Liver (tissue), 9 donors: ENCODE data around the gene PFN1. TPM values are rescaled to one million over a fixed set of nuclear protein-coding genes. Genes with fewer than 3 reads are reported as not detected.
"Not testable (repeated sequence)": the region's sequence is repeated elsewhere in the genome, so short reads cannot be mapped to it uniquely, and the experiment has no call there.

Experiments used
- DNase-seq: peaks from one replicate; pipeline ENCODE4 v3.0.0-alpha.2; 2017; ENCODE audit warnings: low spot score
- H3K27ac ChIP-seq, 2 donors: one replicate each; pipeline ENCODE4 v1.7.0; 2013; ENCODE audit warnings: inconsistent platforms in 2 of 2, low read length in 2 of 2, control low read depth in 1 of 2, low read depth in 1 of 2, mild to moderate bottlenecking in 1 of 2
- H3K27me3 ChIP-seq, 4 donors: one replicate each; pipeline versions ENCODE4 v1.6.1 to v1.7.0; 2013; ENCODE audit warnings: low read length in 3 of 4, inconsistent platforms in 1 of 4, mild to moderate bottlenecking in 1 of 4, moderate library complexity in 1 of 4; ENCODE audit not compliant: control insufficient read depth in 4 of 4, insufficient read depth in 4 of 4
- H3K36me3 ChIP-seq, 4 donors: one replicate each; pipeline versions ENCODE4 v1.6.1 to v1.7.0; 2013; ENCODE audit warnings: low read length in 3 of 4, mild to moderate bottlenecking in 3 of 4, low read depth in 1 of 4, moderate library complexity in 1 of 4; ENCODE audit not compliant: control insufficient read depth in 4 of 4, insufficient read depth in 3 of 4
- H3K4me1 ChIP-seq, 4 donors: one replicate each; pipeline versions ENCODE4 v1.6.1 to v1.7.0; 2013; ENCODE audit warnings: low read length in 3 of 4, mild to moderate bottlenecking in 3 of 4, moderate library complexity in 1 of 4; ENCODE audit not compliant: control insufficient read depth in 4 of 4, insufficient read depth in 4 of 4
- H3K4me3 ChIP-seq, 3 donors: one replicate each; pipeline versions ENCODE4 v1.6.1 to v1.7.0; 2013; ENCODE audit warnings: low read length in 3 of 3, control low read depth in 1 of 3, low read depth in 1 of 3, mild to moderate bottlenecking in 1 of 3
- H3K9ac ChIP-seq, 2 donors: one replicate each; pipeline ENCODE4 v1.7.0; 2013; ENCODE audit warnings: low read length in 2 of 2, mild to moderate bottlenecking in 2 of 2, moderate library complexity in 2 of 2, control low read depth in 1 of 2, low read depth in 1 of 2
- H3K9me3 ChIP-seq, 4 donors: one replicate each; pipeline versions ENCODE4 v1.6.1 to v1.7.0; 2013; ENCODE audit warnings: low read length in 3 of 4; ENCODE audit not compliant: control insufficient read depth in 4 of 4
- EGR1 ChIP-seq, 2 donors: IDR thresholded peaks; 2 replicates each; pipeline ENCODE4 v1.6.1; 2016 to 2018; ENCODE audit warnings: antibody characterized with exemption in 2 of 2, low read depth in 2 of 2
- FOXA1 ChIP-seq: IDR thresholded peaks from 2 replicates; pipeline ENCODE4 v1.6.1; 2016; ENCODE audit warnings: antibody characterized with exemption
- FOXA2 ChIP-seq: IDR thresholded peaks from 2 replicates; pipeline ENCODE4 v1.6.1; 2016; ENCODE audit warnings: antibody characterized with exemption
- GABPA ChIP-seq, 2 donors: IDR thresholded peaks in 1 of 2; conservative IDR thresholded peaks in 1 of 2; 2 replicates each; pipeline ENCODE4 v1.6.1; 2016; ENCODE audit warnings: antibody characterized with exemption in 2 of 2, mild to moderate bottlenecking in 1 of 2, moderate library complexity in 1 of 2
- HNF4A ChIP-seq, 2 donors: conservative IDR thresholded peaks; 2 replicates each; pipeline ENCODE4 v1.6.1; 2016; ENCODE audit warnings: antibody characterized with exemption in 2 of 2, mild to moderate bottlenecking in 2 of 2
- HNF4G ChIP-seq: IDR thresholded peaks from 2 replicates; pipeline ENCODE4 v1.6.1; 2016; ENCODE audit warnings: antibody characterized with exemption
- JUND ChIP-seq, 2 donors: IDR thresholded peaks; 2 replicates each; pipeline ENCODE4 v1.6.1; 2016; ENCODE audit warnings: antibody characterized with exemption in 2 of 2
- MAX ChIP-seq: IDR thresholded peaks from 2 replicates; pipeline ENCODE4 v1.6.1; 2016; ENCODE audit warnings: antibody characterized with exemption
- NR2F2 ChIP-seq: IDR thresholded peaks from 2 replicates; pipeline ENCODE4 v1.6.1; 2016; ENCODE audit warnings: antibody characterized with exemption
- RAD21 ChIP-seq, 2 donors: IDR thresholded peaks; 2 replicates each; pipeline ENCODE4 v1.6.1; 2016; ENCODE audit warnings: antibody characterized with exemption in 2 of 2, mild to moderate bottlenecking in 2 of 2
- RXRA ChIP-seq, 2 donors: IDR thresholded peaks; 2 replicates each; pipeline ENCODE4 v1.6.1; 2017 to 2018; ENCODE audit warnings: antibody characterized with exemption in 2 of 2, mild to moderate bottlenecking in 1 of 2
- SP1 ChIP-seq: IDR thresholded peaks from 2 replicates; pipeline ENCODE4 v1.6.1; 2018; ENCODE audit warnings: antibody characterized with exemption, mild to moderate bottlenecking
- TAF1 ChIP-seq: conservative IDR thresholded peaks from 2 replicates; pipeline ENCODE4 v1.6.1; 2016; ENCODE audit warnings: antibody characterized with exemption, mild to moderate bottlenecking
- YY1 ChIP-seq: IDR thresholded peaks from 2 replicates; pipeline ENCODE4 v1.6.1; 2016; ENCODE audit warnings: antibody characterized with exemption, mild to moderate bottlenecking
- ZBTB33 ChIP-seq: IDR thresholded peaks from 2 replicates; pipeline ENCODE4 v1.6.1; 2016; ENCODE audit warnings: antibody characterized with exemption
- WGBS: extraction: QIAGEN DNeasy Blood & Tissue Kit; methylation state at CpG from one replicate; pipeline ENCODE4 v1.1.7; 2013; 5-methylcytosine and 5-hydroxymethylcytosine counted together
- polyA plus RNA-seq, 2 donors: library from polyadenylated mRNA; stranded (reverse) in 1 of 2; unstranded in 1 of 2; fragments of 200-250 nt in 1 of 2; fragments of >200 nt in 1 of 2; fragmentation: Nextera tagmentation in 1 of 2; extraction: Ambion mirVana in 1 of 2; gene quantifications; one replicate each; pipeline versions ENCODE4 v1.2.1 to v1.2.3, GENCODE V29; 2013 to 2015
- total RNA-seq, 2 donors: library from RNA; depleted of rRNA; stranded (reverse); fragments of >200 nt; gene quantifications; one replicate each; pipeline ENCODE4 v1.2.3, GENCODE V29; 2014
- TF ChIP-seq, protein P1 (sequence below): fragments of 150-350 bp; IDR thresholded peaks from 2 replicates; pipeline ENCODE4 v1.5.1; 2017; ENCODE audit warnings: improper control_type of control experiment, low read depth, low read length; ENCODE audit not compliant: missing input control
- TF ChIP-seq, protein P2 (sequence below): IDR thresholded peaks from 2 replicates; pipeline ENCODE4 v1.6.1; 2016; ENCODE audit warnings: antibody characterized with exemption, mild to moderate bottlenecking
- TF ChIP-seq, protein P3 (sequence below): IDR thresholded peaks from 2 replicates; pipeline ENCODE4 v1.6.1; 2016; ENCODE audit warnings: antibody characterized with exemption
- donor health status: healthy.
- donor health status: healthy.
- donor health status: healthy.
- donor health status: healthy.
- donor health status: healthy.

Gene PFN1
- total and polyA plus RNA-seq, 4 donors: 150 to 672 (median 580) TPM

- DNase-seq: no peak
- no peak overlapping the region for H3K27ac ChIP-seq
- no peaks in the 10 kb centered on the region for H3K9me3 ChIP-seq
- H3K4me3 ChIP-seq: no peak overlapping the region
- TF ChIP-seq FOXA1 (no peak), YY1 (no peak), NR2F2 (no peak)
- peaks cover 0 to under 1% (median under 1%) of the 10 kb centered on the region in 4 donors for H3K4me1 ChIP-seq
- 98% methylated on average over 18 of the region's 18 CpGs for WGBS
- H3K27me3 ChIP-seq: no peaks in the 10 kb centered on the region
- H3K36me3 ChIP-seq: peaks cover 0 to 6% (median 0%) of the 10 kb centered on the region in 4 donors
- H3K9ac ChIP-seq: no peak overlapping the region
Observed at GRCh38 chr17:4928881-4929280, 19.4 kb downstream of the PFN1 start.

- not testable (repeated sequence) for H3K27me3 ChIP-seq, H3K9ac ChIP-seq, H3K4me3 ChIP-seq, H3K27ac ChIP-seq, H3K9me3 ChIP-seq, H3K4me1 ChIP-seq, H3K36me3 ChIP-seq, DNase-seq
- WGBS: 82% methylated on average over 24 of the region's 24 CpGs
Observed at GRCh38 chr17:4926577-4927335, 21.6 kb downstream of the PFN1 start.

GRCh38 chr17:4921320-4921719, 27.0 kb downstream of the PFN1 start:
- Histone ChIP-seq H3K9me3 (no peaks in the 10 kb centered on the region), H3K27me3 (no peaks in the 10 kb centered on the region), H3K4me3 (no peak overlapping the region), H3K27ac (peak overlapping the region; percentile 92 to 95), H3K4me1 (peaks cover 3 to 22% (median 15%) of the 10 kb centered on the region in 4 donors), H3K36me3 (no peaks in the 10 kb centered on the region), H3K9ac (no peak overlapping the region)
- WGBS: 74% methylated on average over 4 of the region's 4 CpGs
- TF ChIP-seq, protein P1, sequence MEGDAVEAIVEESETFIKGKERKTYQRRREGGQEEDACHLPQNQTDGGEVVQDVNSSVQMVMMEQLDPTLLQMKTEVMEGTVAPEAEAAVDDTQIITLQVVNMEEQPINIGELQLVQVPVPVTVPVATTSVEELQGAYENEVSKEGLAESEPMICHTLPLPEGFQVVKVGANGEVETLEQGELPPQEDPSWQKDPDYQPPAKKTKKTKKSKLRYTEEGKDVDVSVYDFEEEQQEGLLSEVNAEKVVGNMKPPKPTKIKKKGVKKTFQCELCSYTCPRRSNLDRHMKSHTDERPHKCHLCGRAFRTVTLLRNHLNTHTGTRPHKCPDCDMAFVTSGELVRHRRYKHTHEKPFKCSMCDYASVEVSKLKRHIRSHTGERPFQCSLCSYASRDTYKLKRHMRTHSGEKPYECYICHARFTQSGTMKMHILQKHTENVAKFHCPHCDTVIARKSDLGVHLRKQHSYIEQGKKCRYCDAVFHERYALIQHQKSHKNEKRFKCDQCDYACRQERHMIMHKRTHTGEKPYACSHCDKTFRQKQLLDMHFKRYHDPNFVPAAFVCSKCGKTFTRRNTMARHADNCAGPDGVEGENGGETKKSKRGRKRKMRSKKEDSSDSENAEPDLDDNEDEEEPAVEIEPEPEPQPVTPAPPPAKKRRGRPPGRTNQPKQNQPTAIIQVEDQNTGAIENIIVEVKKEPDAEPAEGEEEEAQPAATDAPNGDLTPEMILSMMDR: no peak
- TF ChIP-seq, protein P2, sequence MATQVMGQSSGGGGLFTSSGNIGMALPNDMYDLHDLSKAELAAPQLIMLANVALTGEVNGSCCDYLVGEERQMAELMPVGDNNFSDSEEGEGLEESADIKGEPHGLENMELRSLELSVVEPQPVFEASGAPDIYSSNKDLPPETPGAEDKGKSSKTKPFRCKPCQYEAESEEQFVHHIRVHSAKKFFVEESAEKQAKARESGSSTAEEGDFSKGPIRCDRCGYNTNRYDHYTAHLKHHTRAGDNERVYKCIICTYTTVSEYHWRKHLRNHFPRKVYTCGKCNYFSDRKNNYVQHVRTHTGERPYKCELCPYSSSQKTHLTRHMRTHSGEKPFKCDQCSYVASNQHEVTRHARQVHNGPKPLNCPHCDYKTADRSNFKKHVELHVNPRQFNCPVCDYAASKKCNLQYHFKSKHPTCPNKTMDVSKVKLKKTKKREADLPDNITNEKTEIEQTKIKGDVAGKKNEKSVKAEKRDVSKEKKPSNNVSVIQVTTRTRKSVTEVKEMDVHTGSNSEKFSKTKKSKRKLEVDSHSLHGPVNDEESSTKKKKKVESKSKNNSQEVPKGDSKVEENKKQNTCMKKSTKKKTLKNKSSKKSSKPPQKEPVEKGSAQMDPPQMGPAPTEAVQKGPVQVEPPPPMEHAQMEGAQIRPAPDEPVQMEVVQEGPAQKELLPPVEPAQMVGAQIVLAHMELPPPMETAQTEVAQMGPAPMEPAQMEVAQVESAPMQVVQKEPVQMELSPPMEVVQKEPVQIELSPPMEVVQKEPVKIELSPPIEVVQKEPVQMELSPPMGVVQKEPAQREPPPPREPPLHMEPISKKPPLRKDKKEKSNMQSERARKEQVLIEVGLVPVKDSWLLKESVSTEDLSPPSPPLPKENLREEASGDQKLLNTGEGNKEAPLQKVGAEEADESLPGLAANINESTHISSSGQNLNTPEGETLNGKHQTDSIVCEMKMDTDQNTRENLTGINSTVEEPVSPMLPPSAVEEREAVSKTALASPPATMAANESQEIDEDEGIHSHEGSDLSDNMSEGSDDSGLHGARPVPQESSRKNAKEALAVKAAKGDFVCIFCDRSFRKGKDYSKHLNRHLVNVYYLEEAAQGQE: no peak
- TF ChIP-seq EGR1 (IDR thresholded peaks at IDR 0.05; ENCODE audit: low read depth in 2 of 2) (no peak), NR2F2 (no peak), HNF4G (no peak), FOXA2 (no peak), MAX (no peak), ZBTB33 (no peak), RAD21 (IDR thresholded peaks at IDR 0.05) (no peak), FOXA1 (no peak), SP1 (no peak), JUND (IDR thresholded peaks at IDR 0.05) (no peak), YY1 (no peak), HNF4A (conservative IDR thresholded peaks at IDR 0.05) (no peak), TAF1 (no peak), GABPA (IDR thresholded peaks at IDR 0.05 in 1 of 2, conservative IDR thresholded peaks at IDR 0.05 in 1 of 2) (no peak), RXRA (IDR thresholded peaks at IDR 0.05) (no peak)
- TF ChIP-seq, protein P3, sequence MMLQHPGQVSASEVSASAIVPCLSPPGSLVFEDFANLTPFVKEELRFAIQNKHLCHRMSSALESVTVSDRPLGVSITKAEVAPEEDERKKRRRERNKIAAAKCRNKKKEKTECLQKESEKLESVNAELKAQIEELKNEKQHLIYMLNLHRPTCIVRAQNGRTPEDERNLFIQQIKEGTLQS: no peak
- DNase-seq: no peak
